Tibial artery (tissue), 4 donors: Measurements from ENCODE around the gene GPR68.

Source experiments
- DNase-seq, 2 donors: peaks; one replicate each; pipeline ENCODE4 v3.0.0-alpha.2; 2019
- H3K27ac ChIP-seq, 2 donors: fragments of 200-600 bp; sonication (generic) in 1 of 2; 1 replicate in 1 of 2; 2 replicates in 1 of 2; pipeline ENCODE4 v1.5.1; 2018 to 2019; ENCODE audit warnings: mild to moderate bottlenecking in 1 of 2
- H3K27me3 ChIP-seq, 2 donors: fragments of 200-600 bp; sonication (generic) in 1 of 2; one replicate each; pipeline versions ENCODE4 v1.5.1 to v1.6.0; 2016 to 2019
- H3K36me3 ChIP-seq, 3 donors: fragments of 200-600 bp; sonication (generic) in 2 of 3; one replicate each; pipeline ENCODE4 v1.5.1; 2016 to 2019; ENCODE audit warnings: mild to moderate bottlenecking in 2 of 3
- H3K4me1 ChIP-seq, 4 donors: fragments of 200-600 bp; sonication (generic) in 2 of 4; 1 replicate in 3 of 4; 2 replicates in 1 of 4; pipeline ENCODE4 v1.5.1; 2016 to 2019
- H3K4me3 ChIP-seq, 2 donors: fragments of 200-600 bp; sonication (generic) in 1 of 2; 1 replicate in 1 of 2; 2 replicates in 1 of 2; pipeline ENCODE4 v1.5.1; 2018 to 2019; ENCODE audit warnings: mild to moderate bottlenecking in 2 of 2
- H3K9me3 ChIP-seq, 3 donors: fragments of 200-600 bp; sonication (generic) in 1 of 3; one replicate each; pipeline ENCODE4 v1.5.1; 2016 to 2019
- intact Hi-C: fragments of 100-400 bp; cut with DNase I; formaldehyde crosslinking; loops from one replicate; pipeline ENCODE4 v1.15.0; 2023; ENCODE audit warnings: low total_unique reads
- TF ChIP-seq, protein P1 (sequence below), 2 experiments: fragments of 200-600 bp in 1 of 2; fragments of 450-650 bp in 1 of 2; IDR thresholded peaks; one replicate each; pipeline ENCODE4 v1.5.1; 2017 to 2019; ENCODE audit warnings: antibody characterized with exemption in 2 of 2, mild to moderate bottlenecking in 1 of 2, moderate library complexity in 1 of 2

Gene GPR68

DNA sequence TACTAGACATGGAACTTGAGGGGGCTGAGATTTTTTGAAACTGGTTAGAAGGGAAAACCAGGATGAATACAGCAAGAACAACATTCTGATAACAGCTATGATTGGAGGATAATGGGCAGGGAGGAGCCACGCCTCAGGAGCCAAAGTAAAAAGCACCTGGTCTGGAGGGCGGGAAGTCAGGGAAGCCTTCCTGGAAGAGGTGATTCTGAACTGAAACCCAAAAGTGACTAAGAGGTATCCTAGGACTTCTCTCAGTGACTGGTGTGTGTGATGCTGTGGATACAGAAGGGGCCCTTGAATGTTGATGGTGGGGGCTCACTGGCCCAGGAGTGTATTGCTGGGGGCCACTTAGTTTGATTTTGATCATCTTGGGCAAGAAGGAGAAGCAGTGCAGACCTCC is 18.8 kb upstream of the GPR68 start:
- H3K36me3 ChIP-seq: no peaks in the 10 kb centered on the region
- no peak overlapping the region for H3K27ac ChIP-seq
- H3K4me3 ChIP-seq: no peak overlapping the region
- peaks cover 0 to 31% of the 10 kb centered on the region in 2 donors for H3K27me3 ChIP-seq
- no peak for DNase-seq
- H3K9me3 ChIP-seq: no peaks in the 10 kb centered on the region
- H3K4me1 ChIP-seq: peaks cover 0 to 9% (median 8%) of the 10 kb centered on the region in 4 donors
- intact Hi-C loops: no loop called here
- TF ChIP-seq, protein P1, sequence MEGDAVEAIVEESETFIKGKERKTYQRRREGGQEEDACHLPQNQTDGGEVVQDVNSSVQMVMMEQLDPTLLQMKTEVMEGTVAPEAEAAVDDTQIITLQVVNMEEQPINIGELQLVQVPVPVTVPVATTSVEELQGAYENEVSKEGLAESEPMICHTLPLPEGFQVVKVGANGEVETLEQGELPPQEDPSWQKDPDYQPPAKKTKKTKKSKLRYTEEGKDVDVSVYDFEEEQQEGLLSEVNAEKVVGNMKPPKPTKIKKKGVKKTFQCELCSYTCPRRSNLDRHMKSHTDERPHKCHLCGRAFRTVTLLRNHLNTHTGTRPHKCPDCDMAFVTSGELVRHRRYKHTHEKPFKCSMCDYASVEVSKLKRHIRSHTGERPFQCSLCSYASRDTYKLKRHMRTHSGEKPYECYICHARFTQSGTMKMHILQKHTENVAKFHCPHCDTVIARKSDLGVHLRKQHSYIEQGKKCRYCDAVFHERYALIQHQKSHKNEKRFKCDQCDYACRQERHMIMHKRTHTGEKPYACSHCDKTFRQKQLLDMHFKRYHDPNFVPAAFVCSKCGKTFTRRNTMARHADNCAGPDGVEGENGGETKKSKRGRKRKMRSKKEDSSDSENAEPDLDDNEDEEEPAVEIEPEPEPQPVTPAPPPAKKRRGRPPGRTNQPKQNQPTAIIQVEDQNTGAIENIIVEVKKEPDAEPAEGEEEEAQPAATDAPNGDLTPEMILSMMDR (IDR thresholded peaks at IDR 0.05): no peak

GRCh38 chr14:91261986-91262549 is 17.6 kb upstream of the GPR68 start:
- H3K4me1 ChIP-seq: peaks cover 0 to 9% (median 8%) of the 10 kb centered on the region in 4 donors
- intact Hi-C loops: no loop called here
- DNase-seq: no peak
- H3K4me3 ChIP-seq: no peak overlapping the region
- TF ChIP-seq, protein P1 (IDR thresholded peaks at IDR 0.05): no peak
- H3K9me3 ChIP-seq: no peaks in the 10 kb centered on the region
- H3K27me3 ChIP-seq: peaks cover 0 to 26% of the 10 kb centered on the region in 2 donors
- no peak overlapping the region for H3K27ac ChIP-seq
- no peaks in the 10 kb centered on the region for H3K36me3 ChIP-seq

DNA sequence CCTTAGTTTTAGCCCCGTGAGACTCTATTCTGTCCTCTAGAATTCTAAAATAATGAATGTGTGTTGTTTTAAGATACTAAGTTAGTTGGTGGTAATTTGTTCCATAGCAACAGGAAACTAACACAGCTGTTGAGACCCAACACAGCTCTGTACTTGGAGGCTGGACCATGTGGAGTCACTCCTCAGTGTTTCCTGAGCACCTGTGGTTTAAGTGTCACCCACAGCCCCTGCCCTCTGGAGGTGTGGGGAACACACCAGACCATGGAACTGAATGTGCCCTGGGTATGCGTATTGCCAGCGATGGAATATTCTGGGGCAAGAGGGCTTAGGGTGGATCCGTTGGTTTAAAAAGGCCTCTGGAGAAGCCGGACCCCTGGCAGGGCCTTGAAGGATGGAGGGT is 16.6 kb upstream of the GPR68 start:
- Histone ChIP-seq H3K4me1 (peaks cover 0 to 9% (median 8%) of the 10 kb centered on the region in 4 donors), H3K9me3 (no peaks in the 10 kb centered on the region), H3K36me3 (no peaks in the 10 kb centered on the region), H3K27ac (no peak overlapping the region), H3K27me3 (peaks cover 0 to 26% of the 10 kb centered on the region in 2 donors), H3K4me3 (no peak overlapping the region)
- no peak for DNase-seq
- TF ChIP-seq, protein P1 (IDR thresholded peaks at IDR 0.05): no peak
- intact Hi-C loops: no loop called here

DNA sequence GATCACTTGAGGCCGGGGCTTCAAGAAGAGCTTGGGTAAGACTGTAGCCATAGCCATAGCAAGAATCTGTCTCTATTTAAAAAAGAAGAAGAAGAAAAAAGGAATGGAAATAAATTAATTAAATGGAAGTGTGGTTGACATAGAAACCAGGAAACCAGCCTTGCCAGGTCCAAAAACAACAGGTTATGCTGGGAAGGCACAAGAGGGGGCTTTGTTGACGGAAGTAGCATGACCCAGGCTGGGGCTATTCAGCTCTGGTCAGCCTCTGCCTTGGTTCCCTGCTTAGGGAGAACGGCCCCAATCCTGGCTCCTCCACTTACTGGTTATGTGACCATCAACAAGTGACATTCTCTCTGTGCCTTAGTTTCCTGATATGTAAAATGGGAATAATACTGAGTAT is 14.4 kb upstream of the GPR68 start:
- H3K27ac ChIP-seq: no peak overlapping the region
- TF ChIP-seq, protein P1 (IDR thresholded peaks at IDR 0.05): no peak
- intact Hi-C loops: no loop called here

DNA sequence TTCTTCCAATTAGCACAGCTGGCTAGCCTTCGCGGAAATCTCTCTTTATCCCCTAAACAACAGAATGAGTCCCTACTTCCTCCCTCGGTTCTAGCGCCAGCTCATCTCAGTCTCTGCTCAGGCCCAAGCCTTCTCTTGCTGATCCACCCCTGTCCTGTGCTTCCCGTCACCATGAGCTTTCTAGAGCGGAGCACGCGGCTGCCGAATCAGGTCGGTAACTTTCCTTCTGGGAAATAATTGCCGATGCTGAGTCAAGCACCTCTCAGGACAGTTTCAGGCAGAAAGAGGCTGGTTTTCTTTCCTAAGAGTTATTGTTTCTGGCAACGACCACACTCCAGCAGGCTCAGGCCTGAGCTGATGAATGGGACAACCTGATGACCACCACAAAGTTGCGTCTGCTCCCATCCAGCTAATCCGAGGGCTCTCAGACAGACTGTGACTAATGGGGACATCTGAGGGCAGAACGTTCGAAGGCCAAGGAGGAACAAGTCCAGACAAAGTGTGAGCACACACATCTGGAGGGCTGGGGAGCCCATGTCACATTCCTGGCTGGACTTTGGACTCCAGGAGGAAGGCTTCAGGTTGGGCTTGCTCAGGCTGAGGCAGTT is 13.6 kb upstream of the GPR68 start:
- Histone ChIP-seq H3K36me3 (no peaks in the 10 kb centered on the region), H3K27ac (no peak overlapping the region), H3K9me3 (no peaks in the 10 kb centered on the region), H3K4me3 (no peak overlapping the region), H3K4me1 (peaks cover 0 to 6% (median 3%) of the 10 kb centered on the region in 4 donors), H3K27me3 (peaks cover 0 to 6% of the 10 kb centered on the region in 2 donors)
- intact Hi-C loops: no loop called here
- TF ChIP-seq, protein P1 (IDR thresholded peaks at IDR 0.05): no peak
- DNase-seq: no peak

More for the DNA sequence above, 14.4 kb upstream of the GPR68 start:
- H3K36me3 ChIP-seq: no peaks in the 10 kb centered on the region
- no peaks in the 10 kb centered on the region for H3K9me3 ChIP-seq
- DNase-seq: no peak
- no peak overlapping the region for H3K4me3 ChIP-seq
- peaks cover 0 to 12% of the 10 kb centered on the region in 2 donors for H3K27me3 ChIP-seq
- H3K4me1 ChIP-seq: peaks cover 0 to under 1% (median under 1%) of the 10 kb centered on the region in 4 donors
